ENCODE results near the gene RBP5.

Gene RBP5

DNA sequence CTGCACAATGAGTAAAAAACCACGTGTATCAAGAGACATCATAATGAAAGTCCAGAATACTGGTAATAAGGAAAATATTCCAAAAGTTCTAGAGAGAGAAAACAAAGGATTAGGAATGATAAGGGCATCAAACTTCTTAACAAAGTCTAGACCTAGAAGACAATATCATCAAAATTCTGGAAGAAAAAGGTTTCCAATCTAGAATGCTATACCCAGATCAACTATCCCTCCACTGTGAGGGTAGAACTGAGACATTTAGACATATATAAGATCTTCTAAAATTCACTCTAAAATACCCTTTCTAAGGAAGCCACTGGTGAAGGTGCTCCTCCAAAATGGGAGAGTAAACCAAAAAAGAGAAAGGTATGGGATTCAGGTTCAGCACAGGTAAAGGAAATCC lies 22.6 kb downstream of the RBP5 start:
- TF ChIP-seq TAF1 (IDR thresholded peaks at IDR 0.05; ENCODE audit: low read depth) (no peak), TEAD4 (IDR thresholded peaks at IDR 0.05) (no peak), RAD21 (IDR thresholded peaks at IDR 0.05; ENCODE audit: low read depth) (no peak), YY1 (IDR thresholded peaks at IDR 0.05; ENCODE audit: low read depth) (no peak), CREB1 (IDR thresholded peaks at IDR 0.05; ENCODE audit: low read depth) (no peak), CEBPB (IDR thresholded peaks at IDR 0.05) (no peak), ZBTB7A (IDR thresholded peaks at IDR 0.05; ENCODE audit: low read depth) (no peak), EP300 (IDR thresholded peaks at IDR 0.05; ENCODE audit: borderline replicate concordance) (no peak), NFIC (IDR thresholded peaks at IDR 0.05) (no peak), TCF12 (IDR thresholded peaks at IDR 0.05; ENCODE audit: low read depth) (no peak), FOXM1 (IDR thresholded peaks at IDR 0.05; ENCODE audit: borderline replicate concordance, low read depth) (no peak), EGR1 (IDR thresholded peaks at IDR 0.05) (no peak), MAX (IDR thresholded peaks at IDR 0.05) (no peak), USF1 (IDR thresholded peaks at IDR 0.05) (no peak)
- TF ChIP-seq, protein P1, sequence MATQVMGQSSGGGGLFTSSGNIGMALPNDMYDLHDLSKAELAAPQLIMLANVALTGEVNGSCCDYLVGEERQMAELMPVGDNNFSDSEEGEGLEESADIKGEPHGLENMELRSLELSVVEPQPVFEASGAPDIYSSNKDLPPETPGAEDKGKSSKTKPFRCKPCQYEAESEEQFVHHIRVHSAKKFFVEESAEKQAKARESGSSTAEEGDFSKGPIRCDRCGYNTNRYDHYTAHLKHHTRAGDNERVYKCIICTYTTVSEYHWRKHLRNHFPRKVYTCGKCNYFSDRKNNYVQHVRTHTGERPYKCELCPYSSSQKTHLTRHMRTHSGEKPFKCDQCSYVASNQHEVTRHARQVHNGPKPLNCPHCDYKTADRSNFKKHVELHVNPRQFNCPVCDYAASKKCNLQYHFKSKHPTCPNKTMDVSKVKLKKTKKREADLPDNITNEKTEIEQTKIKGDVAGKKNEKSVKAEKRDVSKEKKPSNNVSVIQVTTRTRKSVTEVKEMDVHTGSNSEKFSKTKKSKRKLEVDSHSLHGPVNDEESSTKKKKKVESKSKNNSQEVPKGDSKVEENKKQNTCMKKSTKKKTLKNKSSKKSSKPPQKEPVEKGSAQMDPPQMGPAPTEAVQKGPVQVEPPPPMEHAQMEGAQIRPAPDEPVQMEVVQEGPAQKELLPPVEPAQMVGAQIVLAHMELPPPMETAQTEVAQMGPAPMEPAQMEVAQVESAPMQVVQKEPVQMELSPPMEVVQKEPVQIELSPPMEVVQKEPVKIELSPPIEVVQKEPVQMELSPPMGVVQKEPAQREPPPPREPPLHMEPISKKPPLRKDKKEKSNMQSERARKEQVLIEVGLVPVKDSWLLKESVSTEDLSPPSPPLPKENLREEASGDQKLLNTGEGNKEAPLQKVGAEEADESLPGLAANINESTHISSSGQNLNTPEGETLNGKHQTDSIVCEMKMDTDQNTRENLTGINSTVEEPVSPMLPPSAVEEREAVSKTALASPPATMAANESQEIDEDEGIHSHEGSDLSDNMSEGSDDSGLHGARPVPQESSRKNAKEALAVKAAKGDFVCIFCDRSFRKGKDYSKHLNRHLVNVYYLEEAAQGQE (IDR thresholded peaks at IDR 0.05; ENCODE audit: low read depth): no peak

GRCh38 chr12:7103837-7104584 lies 24.7 kb downstream of the RBP5 start:
- TF ChIP-seq FOXM1 (IDR thresholded peaks at IDR 0.05; ENCODE audit: borderline replicate concordance, low read depth): no peak
- no peak for TF ChIP-seq MAX (IDR thresholded peaks at IDR 0.05)
- TF ChIP-seq TCF12 (IDR thresholded peaks at IDR 0.05; ENCODE audit: low read depth): no peak
- no peak for TF ChIP-seq CREB1 (IDR thresholded peaks at IDR 0.05; ENCODE audit: low read depth)
- TF ChIP-seq TAF1 (IDR thresholded peaks at IDR 0.05; ENCODE audit: low read depth): no peak
- no peak for TF ChIP-seq CEBPB (IDR thresholded peaks at IDR 0.05)
- no peak for TF ChIP-seq ZBTB7A (IDR thresholded peaks at IDR 0.05; ENCODE audit: low read depth)
- TF ChIP-seq, protein P1 (IDR thresholded peaks at IDR 0.05; ENCODE audit: low read depth): no peak
- no peak for TF ChIP-seq USF1 (IDR thresholded peaks at IDR 0.05)
- TF ChIP-seq YY1 (IDR thresholded peaks at IDR 0.05; ENCODE audit: low read depth): no peak
- no peak for TF ChIP-seq EGR1 (IDR thresholded peaks at IDR 0.05)
- no peak for TF ChIP-seq RAD21 (IDR thresholded peaks at IDR 0.05; ENCODE audit: low read depth)
- TF ChIP-seq EP300 (IDR thresholded peaks at IDR 0.05; ENCODE audit: borderline replicate concordance): no peak
- TF ChIP-seq NFIC (IDR thresholded peaks at IDR 0.05): no peak
- TF ChIP-seq TEAD4 (IDR thresholded peaks at IDR 0.05): no peak

DNA sequence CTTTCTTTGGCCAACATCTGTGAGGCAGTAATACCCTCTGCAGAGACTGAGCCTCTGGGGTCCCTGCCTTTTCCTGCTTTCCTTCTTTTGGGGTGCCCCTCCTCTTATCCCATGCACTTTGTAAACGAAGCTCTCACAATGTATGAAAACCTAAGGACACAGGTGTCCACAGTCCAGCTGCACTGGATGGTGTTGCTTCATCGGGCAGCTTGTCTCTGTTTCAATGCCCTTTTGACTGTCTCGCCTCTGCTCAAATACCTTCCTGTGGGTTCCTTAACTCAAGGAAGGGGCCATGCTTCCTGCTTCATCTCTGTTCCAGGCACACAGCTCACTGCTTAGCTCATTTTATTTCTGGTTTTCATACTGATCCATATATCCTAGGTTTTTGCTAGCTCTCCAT lies 26.1 kb downstream of the RBP5 start:
- no peak for TF ChIP-seq TAF1 (IDR thresholded peaks at IDR 0.05; ENCODE audit: low read depth)
- TF ChIP-seq TEAD4 (IDR thresholded peaks at IDR 0.05): no peak
- TF ChIP-seq CEBPB (IDR thresholded peaks at IDR 0.05): no peak
- no peak for TF ChIP-seq TCF12 (IDR thresholded peaks at IDR 0.05; ENCODE audit: low read depth)
- TF ChIP-seq EP300 (IDR thresholded peaks at IDR 0.05; ENCODE audit: borderline replicate concordance): no peak
- TF ChIP-seq ZBTB7A (IDR thresholded peaks at IDR 0.05; ENCODE audit: low read depth): no peak
- TF ChIP-seq USF1 (IDR thresholded peaks at IDR 0.05): no peak
- TF ChIP-seq NFIC (IDR thresholded peaks at IDR 0.05): no peak
- TF ChIP-seq, protein P1 (IDR thresholded peaks at IDR 0.05; ENCODE audit: low read depth): no peak
- no peak for TF ChIP-seq MAX (IDR thresholded peaks at IDR 0.05)

Data from Ishikawa (cell line).